ENCODE data around the gene ANXA6.
A peak's percentile ranks its signal among the peaks of the same experiment; 100 is the strongest.

The ANXA6 gene

DNA sequence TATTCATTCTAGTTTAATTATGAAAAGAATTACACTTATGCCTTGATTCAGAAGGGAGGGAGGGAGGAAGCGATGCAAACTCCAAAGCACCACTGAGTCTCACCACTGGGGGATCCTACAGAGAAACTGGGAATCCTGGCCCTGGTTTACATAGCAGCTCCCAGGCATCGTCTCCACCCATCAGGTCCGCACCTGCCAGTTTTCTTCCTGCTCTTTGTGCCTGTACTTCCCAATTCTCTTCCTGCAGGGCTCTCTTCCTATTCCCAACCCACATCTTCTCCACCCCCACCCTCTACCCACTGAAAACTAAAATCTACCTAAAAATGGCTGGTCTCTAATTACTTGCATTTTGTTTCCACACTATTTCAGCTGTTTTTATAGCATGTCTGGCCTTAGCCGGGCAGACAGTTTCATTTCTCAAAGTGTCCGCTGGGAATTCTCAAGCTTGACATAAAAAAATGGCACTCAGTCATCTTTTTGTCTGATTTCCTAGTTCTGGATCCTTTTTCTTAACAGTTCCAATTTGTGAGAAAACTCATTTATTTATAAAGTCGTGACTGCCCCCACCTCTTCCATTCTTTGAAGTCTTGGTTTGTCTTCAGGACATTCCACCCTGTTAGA is 75.2 kb downstream of the ANXA6 start:
- H3K27ac Mint-ChIP-seq = peak overlapping the region; percentile 87
- peaks cover 89% of the 10 kb centered on the region for H3K4me1 Mint-ChIP-seq (ENCODE audit: low read depth)
- peaks cover 26% of the 10 kb centered on the region for H3K36me3 Mint-ChIP-seq (ENCODE audit: low read depth)
- peak overlapping the region; percentile 92 for H3K4me3 Mint-ChIP-seq
- H3K27me3 Mint-ChIP-seq = no peaks in the 10 kb centered on the region
- H3K9me3 Mint-ChIP-seq = no peaks in the 10 kb centered on the region

- Mint-ChIP-seq H3K9me3 (no peaks in the 10 kb centered on the region), H3K36me3 (ENCODE audit: low read depth) (peaks cover 34% of the 10 kb centered on the region), H3K4me1 (ENCODE audit: low read depth) (peaks cover 89% of the 10 kb centered on the region), H3K27me3 (no peaks in the 10 kb centered on the region), H3K27ac (peak overlapping the region; percentile 92), H3K4me3 (peak overlapping the region; percentile 92)
Measured at GRCh38 chr5:151081431-151082281, 75.9 kb downstream of the ANXA6 start.

DNA sequence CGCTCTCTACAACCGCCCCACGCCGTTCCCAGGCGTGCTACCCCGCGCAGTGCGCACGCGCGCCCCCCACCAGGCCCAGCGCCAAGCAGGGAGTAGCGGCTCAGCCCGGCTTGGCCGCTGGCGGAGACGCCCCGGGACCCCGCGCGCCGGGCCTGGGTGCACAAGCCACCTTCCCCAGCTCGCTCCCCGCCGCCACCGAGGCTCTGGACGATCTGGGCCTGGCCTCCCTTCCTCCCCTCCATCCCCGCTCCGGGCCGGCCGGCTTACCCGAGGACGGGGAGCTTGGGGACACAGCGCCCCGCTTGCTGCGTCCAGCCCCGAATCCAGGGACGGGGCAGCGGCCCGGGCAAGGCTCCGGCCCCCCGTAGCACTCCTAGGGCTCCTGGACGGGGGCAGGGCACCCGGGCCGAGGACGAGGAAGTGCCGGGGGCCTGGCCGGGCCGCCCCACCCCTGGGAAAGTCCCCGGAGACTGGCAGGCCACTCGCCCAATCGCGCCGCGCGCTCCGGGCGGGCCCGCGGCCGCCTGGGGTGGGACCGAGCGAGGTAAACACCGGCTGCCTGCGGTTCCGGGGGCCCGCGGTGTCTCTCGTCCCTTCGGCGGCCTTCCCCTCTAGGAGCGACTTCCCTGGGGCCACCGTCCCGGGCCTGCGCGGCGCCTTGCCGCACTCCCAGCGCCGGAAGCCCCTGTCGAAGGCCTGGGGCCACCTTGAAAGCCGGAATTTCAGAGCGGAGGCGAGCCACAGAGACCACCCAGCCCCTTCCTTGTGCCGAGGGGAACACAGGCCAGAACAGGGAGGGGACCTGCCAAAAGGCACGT is 76.8 kb downstream of the ANXA6 start, which contains the start of gene TNIP1:
TSS of gene TNIP1 (minus strand) at position 422 of the 818 bp plus-strand sequence. CDS start 15,939 bp downstream, outside the sequence.
- H3K9me3 Mint-ChIP-seq = no peaks in the 10 kb centered on the region
- peaks cover 42% of the 10 kb centered on the region for H3K36me3 Mint-ChIP-seq (ENCODE audit: low read depth)
- H3K27me3 Mint-ChIP-seq = no peaks in the 10 kb centered on the region
- peaks cover 90% of the 10 kb centered on the region for H3K4me1 Mint-ChIP-seq (ENCODE audit: low read depth)
- peak within 1 kb of the TSS; percentile 96 for H3K4me3 Mint-ChIP-seq
- H3K27ac Mint-ChIP-seq = peak within 1 kb of the TSS; percentile 93

- Mint-ChIP-seq H3K36me3 (ENCODE audit: low read depth) (peaks cover 50% of the 10 kb centered on the region), H3K27me3 (no peaks in the 10 kb centered on the region), H3K9me3 (no peaks in the 10 kb centered on the region), H3K27ac (peak overlapping the region; percentile 93), H3K4me1 (ENCODE audit: low read depth) (peaks cover 90% of the 10 kb centered on the region), H3K4me3 (peak overlapping the region; percentile 96)
Measured at GRCh38 chr5:151079838-151080612, 77.6 kb downstream of the ANXA6 start.

- peaks cover 60% of the 10 kb centered on the region for H3K36me3 Mint-ChIP-seq (ENCODE audit: low read depth)
- no peaks in the 10 kb centered on the region for H3K9me3 Mint-ChIP-seq
- peak overlapping the region; percentile 96 for H3K4me3 Mint-ChIP-seq
- peak overlapping the region; percentile 93 for H3K27ac Mint-ChIP-seq
- peaks cover 87% of the 10 kb centered on the region for H3K4me1 Mint-ChIP-seq (ENCODE audit: low read depth)
- no peaks in the 10 kb centered on the region for H3K27me3 Mint-ChIP-seq
Measured at GRCh38 chr5:151078490-151079262, 78.9 kb downstream of the ANXA6 start.

DNA sequence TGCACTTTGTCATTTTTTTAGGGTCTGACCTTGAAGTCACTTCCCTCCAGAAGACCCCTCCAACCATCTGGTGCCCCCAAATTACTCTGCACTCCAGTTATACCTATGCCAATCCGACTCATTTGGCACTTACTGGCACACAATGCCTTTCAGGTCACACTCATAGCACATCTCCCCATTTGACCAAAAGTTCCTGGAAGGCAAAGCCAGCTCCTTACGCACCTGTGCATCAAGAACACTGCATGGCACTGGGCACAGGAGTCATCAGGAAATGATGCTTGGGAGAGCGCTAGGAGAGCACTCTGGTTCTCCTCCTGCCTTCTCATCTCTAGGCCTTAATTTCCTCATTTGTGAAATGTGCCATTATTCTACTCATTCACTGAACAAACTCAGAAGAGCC is 79.6 kb downstream of the ANXA6 start:
- Mint-ChIP-seq H3K27me3 (no peaks in the 10 kb centered on the region), H3K9me3 (no peaks in the 10 kb centered on the region), H3K36me3 (ENCODE audit: low read depth) (peaks cover 68% of the 10 kb centered on the region), H3K27ac (peak overlapping the region; percentile 93), H3K4me1 (ENCODE audit: low read depth) (peaks cover 83% of the 10 kb centered on the region), H3K4me3 (peak overlapping the region; percentile 96)

DNA sequence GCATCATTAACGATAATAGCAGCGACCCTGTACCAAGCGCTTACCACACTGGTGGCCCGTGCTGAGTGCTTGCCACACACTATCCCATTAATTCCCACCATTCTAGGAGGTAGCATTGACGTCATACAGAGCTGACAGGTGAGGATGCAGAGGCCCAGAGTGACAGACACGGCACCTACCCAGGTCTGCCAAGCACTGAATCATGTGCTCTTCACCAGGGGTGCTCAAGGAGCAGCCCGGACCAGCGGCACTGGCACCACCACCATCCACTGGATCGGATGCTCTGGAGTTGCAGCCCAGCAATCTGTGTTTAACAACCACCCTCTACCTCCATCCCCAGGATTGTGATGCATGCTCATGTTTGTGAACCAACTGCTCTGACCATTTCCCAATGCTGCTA is 80.2 kb downstream of the ANXA6 start:
- H3K4me1 Mint-ChIP-seq (ENCODE audit: low read depth) = peaks cover 81% of the 10 kb centered on the region
- peaks cover 68% of the 10 kb centered on the region for H3K36me3 Mint-ChIP-seq (ENCODE audit: low read depth)
- H3K27ac Mint-ChIP-seq = peak overlapping the region; percentile 93
- no peaks in the 10 kb centered on the region for H3K27me3 Mint-ChIP-seq
- H3K9me3 Mint-ChIP-seq = no peaks in the 10 kb centered on the region
- H3K4me3 Mint-ChIP-seq = peak overlapping the region; percentile 96

- peaks cover 82% of the 10 kb centered on the region for H3K4me1 Mint-ChIP-seq (ENCODE audit: low read depth)
Measured at GRCh38 chr5:151076616-151077015, 81.0 kb downstream of the ANXA6 start.

DNA sequence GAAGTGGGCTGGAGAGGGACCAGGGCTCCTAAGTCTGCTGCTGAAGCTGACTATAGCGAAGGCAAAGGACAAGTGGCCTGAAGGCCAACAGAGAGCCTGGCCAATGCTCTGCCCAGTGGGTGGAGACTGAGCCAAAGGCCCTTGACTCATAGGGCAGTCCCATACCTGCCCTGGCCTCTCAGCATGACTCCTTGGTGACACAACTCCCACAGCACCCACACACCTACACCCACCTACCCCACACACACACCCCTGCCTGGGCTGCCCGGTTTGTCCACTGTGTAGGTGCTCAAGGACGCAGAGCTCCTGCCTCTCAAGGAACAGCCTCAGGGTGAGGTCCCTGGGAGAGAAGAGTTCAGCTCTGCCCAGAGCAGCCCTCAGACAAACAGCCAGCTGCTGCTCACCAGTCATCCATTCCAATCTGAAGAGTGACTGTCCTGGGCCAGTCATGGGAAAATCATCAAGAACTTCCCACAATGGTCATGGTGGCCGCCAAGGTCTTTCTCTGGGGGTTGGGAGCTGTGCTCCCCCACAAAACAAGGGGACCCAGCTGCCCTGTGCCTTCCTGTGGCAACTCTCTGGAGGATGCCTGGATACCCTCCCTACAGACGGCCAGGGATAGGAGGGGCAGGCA is 81.8 kb downstream of the ANXA6 start:
- H3K4me3 Mint-ChIP-seq = peak overlapping the region; percentile 96
- H3K9me3 Mint-ChIP-seq = no peaks in the 10 kb centered on the region
- H3K4me1 Mint-ChIP-seq (ENCODE audit: low read depth) = peaks cover 86% of the 10 kb centered on the region
- peak overlapping the region; percentile 93 for H3K27ac Mint-ChIP-seq
- peaks cover 82% of the 10 kb centered on the region for H3K36me3 Mint-ChIP-seq (ENCODE audit: low read depth)
- no peaks in the 10 kb centered on the region for H3K27me3 Mint-ChIP-seq

More at GRCh38 chr5:151076616-151077015, 81.0 kb downstream of the ANXA6 start:
- no peaks in the 10 kb centered on the region for H3K27me3 Mint-ChIP-seq
- H3K27ac Mint-ChIP-seq = peak overlapping the region; percentile 93
- peak overlapping the region; percentile 96 for H3K4me3 Mint-ChIP-seq
- peaks cover 74% of the 10 kb centered on the region for H3K36me3 Mint-ChIP-seq (ENCODE audit: low read depth)
- no peaks in the 10 kb centered on the region for H3K9me3 Mint-ChIP-seq

GRCh38 chr5:151074557-151074956 is 83.0 kb downstream of the ANXA6 start:
- Mint-ChIP-seq H3K4me1 (ENCODE audit: low read depth) (peaks cover 89% of the 10 kb centered on the region), H3K27ac (peak overlapping the region; percentile 16), H3K36me3 (ENCODE audit: low read depth) (peaks cover 84% of the 10 kb centered on the region), H3K4me3 (no peak overlapping the region), H3K9me3 (no peaks in the 10 kb centered on the region), H3K27me3 (no peaks in the 10 kb centered on the region)

DNA sequence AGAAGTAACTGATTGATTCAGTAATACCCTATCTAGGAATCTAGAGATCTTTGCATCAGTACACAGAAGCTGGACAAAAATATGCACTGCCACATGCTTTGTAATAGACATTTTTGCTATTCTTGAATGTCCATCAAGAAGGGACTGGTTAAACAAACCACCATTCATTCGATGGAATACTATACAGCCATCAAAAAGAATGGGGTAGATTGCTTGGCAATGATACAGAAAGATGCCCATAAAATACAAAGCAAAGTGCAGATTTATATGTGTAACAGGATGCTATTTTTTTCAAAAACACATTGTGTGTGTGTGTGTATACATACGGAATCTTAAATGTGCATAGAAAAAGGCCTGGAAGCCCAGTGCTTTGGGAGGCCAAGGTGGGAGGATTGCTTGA is 84.3 kb downstream of the ANXA6 start:
- H3K27ac Mint-ChIP-seq = peak overlapping the region; percentile 11
- H3K4me3 Mint-ChIP-seq = no peak overlapping the region
- H3K4me1 Mint-ChIP-seq (ENCODE audit: low read depth) = peaks cover 89% of the 10 kb centered on the region
- H3K27me3 Mint-ChIP-seq = no peaks in the 10 kb centered on the region
- H3K9me3 Mint-ChIP-seq = no peaks in the 10 kb centered on the region
- H3K36me3 Mint-ChIP-seq (ENCODE audit: low read depth) = peaks cover 88% of the 10 kb centered on the region

DNA sequence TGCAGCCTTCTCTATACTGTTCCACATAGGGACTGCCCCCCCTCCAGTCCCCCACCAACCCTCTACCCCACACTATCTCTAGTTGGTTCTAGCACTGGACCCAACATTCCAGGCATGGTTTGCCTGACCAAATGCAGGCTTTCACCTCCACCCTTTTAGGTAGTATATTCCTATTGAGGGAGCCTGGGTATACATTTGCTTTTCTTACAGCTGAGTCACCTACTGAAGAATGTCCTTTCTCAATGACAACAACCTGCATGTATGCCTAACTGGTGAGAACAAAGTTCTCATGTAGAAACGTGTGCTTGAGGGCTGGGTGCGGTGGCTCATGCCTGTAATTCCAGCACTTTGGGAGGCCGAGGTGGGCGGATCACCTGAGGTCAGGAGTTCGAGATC is 85.0 kb downstream of the ANXA6 start:
- Mint-ChIP-seq H3K9me3 (no peaks in the 10 kb centered on the region), H3K36me3 (ENCODE audit: low read depth) (peaks cover 87% of the 10 kb centered on the region), H3K27ac (peak overlapping the region; percentile 21), H3K27me3 (no peaks in the 10 kb centered on the region), H3K4me1 (ENCODE audit: low read depth) (peaks cover 89% of the 10 kb centered on the region), H3K4me3 (no peak overlapping the region)

All from stimulated activated naive CD8-positive, alpha-beta T cell treated with anti-CD3 and anti-CD28 coated beads, Interleukin-15, Interleukin-2, amounts not matched to agents 100 ng/mL and 50 ng/mL, for 24 hours (primary cell).